Endometrial microvascular endothelial cells (primary cell): ENCODE data around the gene EXOSC10. TPM values are rescaled to one million over a fixed set of nuclear protein-coding genes. Genes with fewer than 3 reads are reported as not detected.
"Not testable (repeated sequence)": the region's sequence is repeated elsewhere in the genome, so short reads cannot be mapped to it uniquely, and the experiment has no call there.

Experiments used
- in situ Hi-C: cut with HindIII; loops from 2 replicates; pipeline ENCODE4 v1.10.0; 2017; ENCODE audit warnings: low sequenced_read_pairs, low pct_unique_long_range_greater_than_20kb; ENCODE audit errors: inconsistent ontology term
- total RNA-seq: library from RNA; depleted of rRNA; stranded (reverse); fragments of >200 nt; gene quantifications from one replicate; pipeline ENCODE4 v1.2.3, GENCODE V29; 2015; ENCODE audit errors: inconsistent ontology term

Gene EXOSC10
- total RNA-seq, 1 donor from 2014 or later = 91.4 TPM

GRCh38 chr1:11124965-11125364 is 25.3 kb upstream of the EXOSC10 start:
- in situ Hi-C loops = no loop called here

GRCh38 chr1:11116318-11116717 is 16.6 kb upstream of the EXOSC10 start:
- in situ Hi-C loops = no loop called here

- in situ Hi-C loops = no loop called here
Measured at GRCh38 chr1:11114966-11115365, 15.3 kb upstream of the EXOSC10 start.

- in situ Hi-C loops = no loop called here
Measured at GRCh38 chr1:11109047-11109760, 9.5 kb upstream of the EXOSC10 start.

GRCh38 chr1:11107599-11107998 is 7.9 kb upstream of the EXOSC10 start:
- in situ Hi-C loops = no loop called here

GRCh38 chr1:11105586-11105985 is 5.9 kb upstream of the EXOSC10 start:
- in situ Hi-C loops = no loop called here

GRCh38 chr1:11101347-11101746 is 1.7 kb upstream of the EXOSC10 start:
- in situ Hi-C loops = no loop called here

GRCh38 chr1:11100806-11101205 is 1.1 kb upstream of the EXOSC10 start:
- in situ Hi-C loops = not testable (repeated sequence)

GRCh38 chr1:11100149-11100493 is 452 bp upstream of the EXOSC10 start:
- in situ Hi-C loops = no loop called here

- in situ Hi-C loops = no loop called here
Measured at GRCh38 chr1:11098931-11099309, 749 bp downstream of the EXOSC10 start.

- in situ Hi-C loops = not testable (repeated sequence)
Measured at GRCh38 chr1:11083784-11084183, 15.9 kb downstream of the EXOSC10 start.

GRCh38 chr1:11080931-11081330 is 18.7 kb downstream of the EXOSC10 start:
- in situ Hi-C loops = no loop called here

GRCh38 chr1:11078631-11079030 is 21.0 kb downstream of the EXOSC10 start:
- in situ Hi-C loops = no loop called here

GRCh38 chr1:11073398-11073797 is 26.3 kb downstream of the EXOSC10 start:
- in situ Hi-C loops = not testable (repeated sequence)

GRCh38 chr1:11072216-11072917 is 27.3 kb downstream of the EXOSC10 start:
- in situ Hi-C loops = no loop called here

GRCh38 chr1:11071463-11072215 is 28.0 kb downstream of the EXOSC10 start:
- in situ Hi-C loops = no loop called here

- in situ Hi-C loops = no loop called here
Measured at GRCh38 chr1:11070876-11071275, 28.8 kb downstream of the EXOSC10 start.

- in situ Hi-C loops = no loop called here
Measured at GRCh38 chr1:11068600-11069473, 30.8 kb downstream of the EXOSC10 start.
